PC-3 (cell line): Measurements from ENCODE around the gene FAM83F.

Experiments
- EZH2 ChIP-seq: fragments of 300-600 bp; sonication (generic); IDR thresholded peaks from one replicate; pipeline ENCODE4 v1.6.1; 2017; ENCODE audit warnings: antibody characterized with exemption, mild to moderate bottlenecking, low read length; ENCODE audit not compliant: unreplicated experiment
- TF ChIP-seq, protein P1 (sequence below): fragments of 300-600 bp; sonication (generic); conservative IDR thresholded peaks from 2 replicates; pipeline ENCODE4 v1.5.1; 2017; ENCODE audit warnings: antibody characterized with exemption, low read depth, mild to moderate bottlenecking, low read length

GRCh38 chr22:40055143-40055883, 60.6 kb downstream of the FAM83F start:
- TF ChIP-seq, protein P1, sequence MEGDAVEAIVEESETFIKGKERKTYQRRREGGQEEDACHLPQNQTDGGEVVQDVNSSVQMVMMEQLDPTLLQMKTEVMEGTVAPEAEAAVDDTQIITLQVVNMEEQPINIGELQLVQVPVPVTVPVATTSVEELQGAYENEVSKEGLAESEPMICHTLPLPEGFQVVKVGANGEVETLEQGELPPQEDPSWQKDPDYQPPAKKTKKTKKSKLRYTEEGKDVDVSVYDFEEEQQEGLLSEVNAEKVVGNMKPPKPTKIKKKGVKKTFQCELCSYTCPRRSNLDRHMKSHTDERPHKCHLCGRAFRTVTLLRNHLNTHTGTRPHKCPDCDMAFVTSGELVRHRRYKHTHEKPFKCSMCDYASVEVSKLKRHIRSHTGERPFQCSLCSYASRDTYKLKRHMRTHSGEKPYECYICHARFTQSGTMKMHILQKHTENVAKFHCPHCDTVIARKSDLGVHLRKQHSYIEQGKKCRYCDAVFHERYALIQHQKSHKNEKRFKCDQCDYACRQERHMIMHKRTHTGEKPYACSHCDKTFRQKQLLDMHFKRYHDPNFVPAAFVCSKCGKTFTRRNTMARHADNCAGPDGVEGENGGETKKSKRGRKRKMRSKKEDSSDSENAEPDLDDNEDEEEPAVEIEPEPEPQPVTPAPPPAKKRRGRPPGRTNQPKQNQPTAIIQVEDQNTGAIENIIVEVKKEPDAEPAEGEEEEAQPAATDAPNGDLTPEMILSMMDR, result no peak
- no peak for TF ChIP-seq EZH2
